ENCODE measurements around the gene SIGMAR1.

- TF ChIP-seq POLR2A (IDR thresholded peaks at IDR 0.05) (no peak), CTCF (IDR thresholded peaks at IDR 0.05) (no peak)
Observed at GRCh38 chr9:34653151-34654072, 15.8 kb upstream of the SIGMAR1 start.
